A549 (cell line): Measurements from ENCODE around the gene APPL1. TPM values are rescaled to one million over a fixed set of nuclear protein-coding genes. Genes with fewer than 3 reads are reported as not detected.

Experiments
- ATAC-seq, 2 experiments: fragments of 200-7000 bp in 1 of 2; fragments of >200 bp in 1 of 2; cut with Nextera tagmentation in 1 of 2; cut with Tn5 transposase in 1 of 2; 3 replicates each; pipeline versions ENCODE4 v1.8.0 to v1.9.1; 2018 to 2020; ENCODE audit warnings: mild to moderate bottlenecking in 1 of 2, moderate library complexity in 1 of 2
- CTCF ChIA-PET: fragments of 300-600 bp; sonication (Branson Sonifier 250); formaldehyde crosslinking; extraction: SDS; loops from one replicate; lab custom pipeline; 2021; ENCODE audit warnings: antibody characterized with exemption, inconsistent platforms; lab: Yijun Ruan, JAX
- POLR2A ChIA-PET: fragments of 350-600 bp; formaldehyde crosslinking; extraction: SDS; loops from one replicate; lab custom pipeline; 2021; ENCODE audit warnings: antibody characterized with exemption, inconsistent platforms; lab: Yijun Ruan, JAX
- DNase-seq, 2 experiments: peaks; one replicate each; pipeline versions ENCODE4 v3.0.0 to v3.0.0-alpha.2; 2011 to 2016; ENCODE audit warnings: low read depth in 1 of 2, low spot score in 1 of 2
- FAIRE-seq: peaks from 2 replicates; lab custom pipeline; 2011; peaks lifted over from hg19 to GRCh38; lab: Jason Lieb, UNC
- H3K27ac ChIP-seq, 2 experiments: fragments of >200 bp; sonication (Bioruptor Twin); formaldehyde crosslinking; 3 replicates each; pipeline ENCODE4 v1.5.1; 2016 to 2017
- H3K4me1 ChIP-seq: fragments of >200 bp; sonication (Bioruptor Twin); formaldehyde crosslinking; 3 replicates; pipeline ENCODE4 v1.6.1; 2016
- H3K4me2 ChIP-seq: fragments of >200 bp; sonication (Bioruptor Twin); formaldehyde crosslinking; 3 replicates; pipeline ENCODE4 v1.6.1; 2016
- H3K4me3 ChIP-seq: fragments of >200 bp; sonication (Bioruptor Twin); formaldehyde crosslinking; 3 replicates; pipeline ENCODE4 v1.5.1; 2016
- H3K9me3 ChIP-seq: fragments of >200 bp; sonication (Bioruptor Twin); formaldehyde crosslinking; 3 replicates; pipeline ENCODE4 v1.6.1; 2016
- CEBPB ChIP-seq, 2 experiments: fragments of >200 bp in 1 of 2; sonication (Bioruptor Twin) in 1 of 2; formaldehyde crosslinking in 1 of 2; IDR thresholded peaks; 2 replicates each; pipeline ENCODE4 v1.6.1; 2012 to 2016
- CHD4 ChIP-seq: fragments of 200-600 bp; sonication (generic); IDR thresholded peaks from 2 replicates; pipeline ENCODE4 v1.6.1; 2016; ENCODE audit warnings: antibody characterized with exemption, mild to moderate bottlenecking, borderline replicate concordance
- HOXA7 ChIP-seq: fragments of 250-450 bp; sonication (Bioruptor Pico); IDR thresholded peaks from 2 replicates; pipeline ENCODE4 v1.5.0; 2020; ENCODE audit warnings: mild to moderate bottlenecking, moderate library complexity
- JUN ChIP-seq, 2 experiments: fragments of >200 bp; sonication (Bioruptor Twin); formaldehyde crosslinking; IDR thresholded peaks; 2 replicates in 1 of 2; 3 replicates in 1 of 2; pipeline ENCODE4 v1.6.1; 2016 to 2017
- KDM5A ChIP-seq: fragments of 200-600 bp; sonication (generic); IDR thresholded peaks from 2 replicates; pipeline ENCODE4 v1.6.1; 2016; ENCODE audit warnings: antibody characterized with exemption, mild to moderate bottlenecking
- MAFK ChIP-seq: fragments of 450-650 bp; IDR thresholded peaks from 2 replicates; pipeline ENCODE4 v1.6.1; 2014; ENCODE audit not compliant: partially characterized antibody
- MAX ChIP-seq: IDR thresholded peaks from 2 replicates; pipeline ENCODE4 v1.6.1; 2012
- NPAS2 ChIP-seq: fragments of 250-450 bp; sonication (Bioruptor Pico); IDR thresholded peaks from 2 replicates; pipeline ENCODE4 v1.8.0; 2022; ENCODE audit warnings: mild to moderate bottlenecking, moderate library complexity, borderline replicate concordance
- RAD21 ChIP-seq, 2 experiments: fragments of >200 bp in 1 of 2; sonication (Bioruptor Twin) in 1 of 2; formaldehyde crosslinking in 1 of 2; IDR thresholded peaks in 1 of 2; conservative IDR thresholded peaks in 1 of 2; 2 replicates in 1 of 2; 3 replicates in 1 of 2; pipeline ENCODE4 v1.6.1; 2012 to 2018; ENCODE audit warnings: inconsistent platforms in 1 of 2
- RARB ChIP-seq: fragments of 250-450 bp; sonication (Bioruptor Pico); IDR thresholded peaks from 2 replicates; pipeline ENCODE4 v1.8.0; 2021; ENCODE audit warnings: mild to moderate bottlenecking, moderate library complexity
- RCOR1 ChIP-seq: fragments of 150-350 bp; IDR thresholded peaks from 2 replicates; pipeline ENCODE4 v1.6.1; 2014; ENCODE audit warnings: antibody characterized with exemption, low read length, low read depth
- RFX5 ChIP-seq: fragments of 450-650 bp; IDR thresholded peaks from 2 replicates; pipeline ENCODE4 v1.7.1; 2014; ENCODE audit warnings: antibody characterized with exemption, mild to moderate bottlenecking, moderate library complexity
- SMC3 ChIP-seq: fragments of >200 bp; sonication (Bioruptor Twin); formaldehyde crosslinking; IDR thresholded peaks from 3 replicates; pipeline ENCODE4 v1.6.1; 2018; ENCODE audit warnings: inconsistent platforms
- SREBF2 ChIP-seq: fragments of 450-650 bp; IDR thresholded peaks from 2 replicates; pipeline ENCODE4 v1.6.1; 2014; ENCODE audit warnings: mild to moderate bottlenecking, moderate library complexity
- USF2 ChIP-seq: fragments of 450-650 bp; IDR thresholded peaks from 2 replicates; pipeline ENCODE4 v1.6.1; 2014; ENCODE audit warnings: antibody characterized with exemption
- ZC3H11A ChIP-seq: fragments of 450-650 bp; IDR thresholded peaks from 2 replicates; pipeline ENCODE4 v1.6.1; 2014; ENCODE audit warnings: antibody characterized with exemption, mild to moderate bottlenecking
- ZSCAN20 ChIP-seq: fragments of 250-450 bp; sonication (Bioruptor Pico); IDR thresholded peaks from 2 replicates; pipeline ENCODE4 v1.8.0; 2022; ENCODE audit warnings: mild to moderate bottlenecking, moderate library complexity
- WGBS: methylation state at CpG from one replicate; pipeline ENCODE4 v1.1.6; 2017; ENCODE audit errors: missing lambda C conversion rate; 5-methylcytosine and 5-hydroxymethylcytosine counted together
- polyA plus RNA-seq, 4 experiments: library from polyadenylated mRNA; depleted of rRNA in 3 of 4; stranded (reverse); fragments of >200 nt; fragmentation: RNase III in 1 of 4; extraction: RNeasy Plus Mini Kit Qiagen cat#74134 plus additional on column Dnase treatment in 1 of 4; gene quantifications; 2 replicates in 3 of 4; 3 replicates in 1 of 4; pipeline ENCODE4 v1.2.3, GENCODE V29; 2011 to 2017
- TF ChIP-seq, protein P1 (sequence below): fragments of 150-350 bp; IDR thresholded peaks from 2 replicates; pipeline ENCODE4 v1.6.1; 2014; ENCODE audit warnings: low read depth, mild to moderate bottlenecking, low read length
- TF ChIP-seq, protein P2 (sequence below): fragments of >200 bp; sonication (Bioruptor Twin); formaldehyde crosslinking; IDR thresholded peaks from 3 replicates; pipeline ENCODE4 v1.5.1; 2016

Gene APPL1
- polyA plus RNA-seq, 2 of the 4 experiments (the other 2 are of a cell fraction), result 14.3 to 30.3 TPM

GRCh38 chr3:57230006-57230405 lies 2.5 kb downstream of the APPL1 start:
- Histone ChIP-seq H3K4me2 (no peak overlapping the region; the same call in 2 of the 3 replicates), H3K27ac (no peak overlapping the region), H3K4me3 (no peak overlapping the region), H3K4me1 (peaks cover 18% of the 10 kb centered on the region; the same call in 2 of the 3 replicates), H3K9me3 (no peaks in the 10 kb centered on the region)
- no peak for TF ChIP-seq ZC3H11A
- TF ChIP-seq USF2, result no peak
- TF ChIP-seq, protein P1, sequence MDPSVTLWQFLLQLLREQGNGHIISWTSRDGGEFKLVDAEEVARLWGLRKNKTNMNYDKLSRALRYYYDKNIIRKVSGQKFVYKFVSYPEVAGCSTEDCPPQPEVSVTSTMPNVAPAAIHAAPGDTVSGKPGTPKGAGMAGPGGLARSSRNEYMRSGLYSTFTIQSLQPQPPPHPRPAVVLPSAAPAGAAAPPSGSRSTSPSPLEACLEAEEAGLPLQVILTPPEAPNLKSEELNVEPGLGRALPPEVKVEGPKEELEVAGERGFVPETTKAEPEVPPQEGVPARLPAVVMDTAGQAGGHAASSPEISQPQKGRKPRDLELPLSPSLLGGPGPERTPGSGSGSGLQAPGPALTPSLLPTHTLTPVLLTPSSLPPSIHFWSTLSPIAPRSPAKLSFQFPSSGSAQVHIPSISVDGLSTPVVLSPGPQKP, result no peak
- TF ChIP-seq MAFK, result no peak
- TF ChIP-seq, protein P2, sequence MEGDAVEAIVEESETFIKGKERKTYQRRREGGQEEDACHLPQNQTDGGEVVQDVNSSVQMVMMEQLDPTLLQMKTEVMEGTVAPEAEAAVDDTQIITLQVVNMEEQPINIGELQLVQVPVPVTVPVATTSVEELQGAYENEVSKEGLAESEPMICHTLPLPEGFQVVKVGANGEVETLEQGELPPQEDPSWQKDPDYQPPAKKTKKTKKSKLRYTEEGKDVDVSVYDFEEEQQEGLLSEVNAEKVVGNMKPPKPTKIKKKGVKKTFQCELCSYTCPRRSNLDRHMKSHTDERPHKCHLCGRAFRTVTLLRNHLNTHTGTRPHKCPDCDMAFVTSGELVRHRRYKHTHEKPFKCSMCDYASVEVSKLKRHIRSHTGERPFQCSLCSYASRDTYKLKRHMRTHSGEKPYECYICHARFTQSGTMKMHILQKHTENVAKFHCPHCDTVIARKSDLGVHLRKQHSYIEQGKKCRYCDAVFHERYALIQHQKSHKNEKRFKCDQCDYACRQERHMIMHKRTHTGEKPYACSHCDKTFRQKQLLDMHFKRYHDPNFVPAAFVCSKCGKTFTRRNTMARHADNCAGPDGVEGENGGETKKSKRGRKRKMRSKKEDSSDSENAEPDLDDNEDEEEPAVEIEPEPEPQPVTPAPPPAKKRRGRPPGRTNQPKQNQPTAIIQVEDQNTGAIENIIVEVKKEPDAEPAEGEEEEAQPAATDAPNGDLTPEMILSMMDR, result no peak
- TF ChIP-seq KDM5A, result no peak
- TF ChIP-seq JUN (IDR thresholded peaks at IDR 0.05), result no peak
- TF ChIP-seq RARB, result no peak
- TF ChIP-seq CEBPB (IDR thresholded peaks at IDR 0.05), result no peak
- no peak for TF ChIP-seq RAD21 (conservative IDR thresholded peaks at IDR 0.05 in 1 of 2, IDR thresholded peaks at IDR 0.05 in 1 of 2)
- no peak for TF ChIP-seq NPAS2 (CRISPR knock-in tag)
- no peak for TF ChIP-seq RCOR1
- no peak for TF ChIP-seq RFX5
- FAIRE-seq (no peak), DNase-seq (no peak), ATAC-seq (no peak)
- WGBS, result 84% methylated on average over 2 of the region's 2 CpGs
- POLR2A ChIA-PET, result no interaction called here
- CTCF ChIA-PET, result no interaction called here

GRCh38 chr3:57233799-57234198 lies 6.3 kb downstream of the APPL1 start:
- DNase-seq (no peak), FAIRE-seq (no peak), ATAC-seq (no peak)
- WGBS, result 98% methylated on average over 2 of the region's 2 CpGs
- ChIA-PET POLR2A (interaction anchor here (0.7 to 1.1 kb wide), 2 partner anchors 11 to 166 kb away, joined by 4 read pairs; no protein-coding TSS in a partner anchor), CTCF (interaction anchor here (1.0 to 1.2 kb wide), 2 partner anchors 12 kb away, joined by 3 to 5 read pairs; no protein-coding TSS in a partner anchor)
- TF ChIP-seq MAX (no peak), HOXA7 (CRISPR knock-in tag) (no peak), SREBF2 (no peak), CHD4 (no peak), ZSCAN20 (CRISPR knock-in tag) (no peak), SMC3 (no peak), RARB (no peak), KDM5A (no peak)
- Histone ChIP-seq H3K4me1 (peaks cover 10% of the 10 kb centered on the region; the same call in 2 of the 3 replicates), H3K9me3 (no peaks in the 10 kb centered on the region), H3K27ac (no peak overlapping the region), H3K4me2 (no peak overlapping the region), H3K4me3 (no peak overlapping the region)
